Right lobe of liver (tissue), 6 donors: ENCODE results near the gene ENOX1. TPM values are rescaled to one million over a fixed set of nuclear protein-coding genes. Genes with fewer than 3 reads are reported as not detected.

Experiments used
- ATAC-seq, 4 donors: fragments of 200-7000 bp; cut with Tn5 transposase; one replicate each; pipeline ENCODE4 v1.9.1; 2020; ENCODE audit warnings: mild to moderate bottlenecking in 4 of 4, moderate library complexity in 4 of 4
- DNase-seq, 3 donors: peaks; one replicate each; pipeline ENCODE4 v3.0.0-alpha.2; 2020
- H3K27ac ChIP-seq, 3 donors: fragments of 200-600 bp; one replicate each; pipeline ENCODE4 v1.8.0; 2022
- H3K27me3 ChIP-seq, 2 donors: fragments of 200-600 bp; one replicate each; pipeline ENCODE4 v1.8.0; 2022
- H3K36me3 ChIP-seq, 4 donors: fragments of 200-600 bp; sonication (generic) in 1 of 4; one replicate each; pipeline versions ENCODE4 v1.5.1 to v1.8.0; 2017 to 2022; ENCODE audit warnings: control low read depth in 1 of 4
- H3K4me1 ChIP-seq, 4 donors: fragments of 200-600 bp; sonication (generic) in 1 of 4; one replicate each; pipeline versions ENCODE4 v1.5.1 to v1.8.0; 2017 to 2022; ENCODE audit warnings: control low read depth in 1 of 4
- H3K4me3 ChIP-seq, 3 donors: fragments of 200-600 bp; one replicate each; pipeline ENCODE4 v1.8.0; 2022
- H3K9me3 ChIP-seq, 4 donors: fragments of 200-600 bp; sonication (generic) in 1 of 4; one replicate each; pipeline versions ENCODE4 v1.5.1 to v1.8.0; 2017 to 2022; ENCODE audit warnings: control low read depth in 1 of 4
- CTCF ChIP-seq, 4 donors: fragments of 200-600 bp in 3 of 4; fragments of 450-650 bp in 1 of 4; IDR thresholded peaks; one replicate each; pipeline versions ENCODE4 v1.5.1 to v1.8.0; 2016 to 2022; ENCODE audit warnings: antibody characterized with exemption in 4 of 4, mild to moderate bottlenecking in 2 of 4
- POLR2A ChIP-seq: fragments of 450-650 bp; IDR thresholded peaks from one replicate; pipeline ENCODE4 v1.6.1; 2017; ENCODE audit warnings: antibody characterized with exemption, mild to moderate bottlenecking
- WGBS: methylation state at CpG from one replicate; pipeline ENCODE4 v1.1.6; 2018; ENCODE audit warnings: low coverage, low lambda C conversion rate; ENCODE audit not compliant: insufficient coverage; ENCODE audit errors: missing lambda C conversion rate; 5-methylcytosine and 5-hydroxymethylcytosine counted together
- intact Hi-C, 2 donors: fragments of 100-400 bp; cut with DNase I; formaldehyde crosslinking; loops; one replicate each; pipeline versions ENCODE4 v1.11.2 to v1.14.1; 2022
- total RNA-seq, 6 experiments: library from RNA; depleted of rRNA in 2 of 6; stranded (reverse); fragments of >200 nt in 2 of 6; fragmentation: NEBNext Ultra II Directional in 3 of 6; extraction: Animal tissue kit (Norgen Biotek cat#: 25700) in 3 of 6; gene quantifications; one replicate each; pipeline versions ENCODE4 v1.1.0 to v1.2.4, GENCODE V29; 2016 to 2023
- donor health status: DM: no; HTN: yes; CAD: no.
- donor health status: DM: no; HTN: no; CAD: no.
- donor health status: DM: no; HTN: no; CAD: no.
- donor health status: DM: no; HTN: yes; CAD: no.
- donor health status: DM: no; HTN: yes; CAD: no.

ENOX1 gene
- total RNA-seq, 6 experiments from 2014 or later: 0.07 to 0.16 TPM; not detected in 4

GRCh38 chr13:43675577-43675976, 111.2 kb downstream of the ENOX1 start:
- H3K4me3 ChIP-seq: no peak overlapping the region
- no peaks in the 10 kb centered on the region for H3K27me3 ChIP-seq
- no peaks in the 10 kb centered on the region for H3K9me3 ChIP-seq
- 53% methylated on average over 6 of the region's 6 CpGs for WGBS
- ATAC-seq: no peak
- no peak for DNase-seq
- intact Hi-C loops: no loop called here
- H3K27ac ChIP-seq: no peak overlapping the region
- TF ChIP-seq CTCF (IDR thresholded peaks at IDR 0.05) (no peak), POLR2A (no peak)
- H3K4me1 ChIP-seq: no peaks in the 10 kb centered on the region
- H3K36me3 ChIP-seq: no peaks in the 10 kb centered on the region

GRCh38 chr13:43669964-43670363, 116.8 kb downstream of the ENOX1 start:
- Histone ChIP-seq H3K9me3 (no peaks in the 10 kb centered on the region), H3K27me3 (no peaks in the 10 kb centered on the region), H3K4me3 (no peak overlapping the region), H3K36me3 (no peaks in the 10 kb centered on the region), H3K27ac (no peak overlapping the region), H3K4me1 (no peaks in the 10 kb centered on the region)
- no peak for TF ChIP-seq POLR2A
- no peak for TF ChIP-seq CTCF (IDR thresholded peaks at IDR 0.05)
- DNase-seq: no peak
- intact Hi-C loops: no loop called here
- no peak for ATAC-seq
- 56% methylated on average over 3 of the region's 3 CpGs for WGBS

GRCh38 chr13:43669101-43669500, 117.7 kb downstream of the ENOX1 start:
- intact Hi-C loops: no loop called here
- WGBS: 60% methylated on average over 1 of the region's 1 CpG
- DNase-seq (no peak), ATAC-seq (no peak)
- no peaks in the 10 kb centered on the region for H3K9me3 ChIP-seq
- no peak for TF ChIP-seq CTCF (IDR thresholded peaks at IDR 0.05)
- no peak for TF ChIP-seq POLR2A
- H3K4me3 ChIP-seq: no peak overlapping the region
- no peaks in the 10 kb centered on the region for H3K27me3 ChIP-seq
- peaks cover 0 to 4% (median 0%) of the 10 kb centered on the region in 4 donors for H3K4me1 ChIP-seq
- H3K27ac ChIP-seq: no peak overlapping the region
- no peaks in the 10 kb centered on the region for H3K36me3 ChIP-seq

GRCh38 chr13:43666403-43666802, 120.4 kb downstream of the ENOX1 start:
- DNase-seq (no peak), ATAC-seq (no peak)
- H3K9me3 ChIP-seq: no peaks in the 10 kb centered on the region
- no peak overlapping the region for H3K4me3 ChIP-seq
- H3K27ac ChIP-seq: no peak overlapping the region
- H3K4me1 ChIP-seq: peaks cover 0 to 4% (median 0%) of the 10 kb centered on the region in 4 donors
- intact Hi-C loops: no loop called here
- 93% methylated on average over 2 of the region's 2 CpGs for WGBS
- H3K36me3 ChIP-seq: no peaks in the 10 kb centered on the region
- TF ChIP-seq CTCF (IDR thresholded peaks at IDR 0.05) (no peak), POLR2A (no peak)
- H3K27me3 ChIP-seq: no peaks in the 10 kb centered on the region

GRCh38 chr13:43665388-43665787, 121.4 kb downstream of the ENOX1 start:
- DNase-seq (no peak), ATAC-seq (no peak)
- Histone ChIP-seq H3K4me3 (no peak overlapping the region), H3K4me1 (peaks cover 0 to 4% (median 0%) of the 10 kb centered on the region in 4 donors), H3K36me3 (no peaks in the 10 kb centered on the region), H3K27me3 (no peaks in the 10 kb centered on the region), H3K27ac (no peak overlapping the region), H3K9me3 (no peaks in the 10 kb centered on the region)
- intact Hi-C loops: no loop called here
- WGBS: 89% methylated on average over 6 of the region's 6 CpGs
- TF ChIP-seq CTCF (IDR thresholded peaks at IDR 0.05) (no peak), POLR2A (no peak)
